HG02623 (cell line): ENCODE measurements around the gene HOXC6.

Experiments used
- ATAC-seq: cut with Tn5 transposase; IDR thresholded peaks from one replicate; pipeline ENCODE4 v1.9.1; 2021; ENCODE audit warnings: moderate library complexity; ENCODE audit not compliant: unreplicated experiment

HOXC6 gene

DNA sequence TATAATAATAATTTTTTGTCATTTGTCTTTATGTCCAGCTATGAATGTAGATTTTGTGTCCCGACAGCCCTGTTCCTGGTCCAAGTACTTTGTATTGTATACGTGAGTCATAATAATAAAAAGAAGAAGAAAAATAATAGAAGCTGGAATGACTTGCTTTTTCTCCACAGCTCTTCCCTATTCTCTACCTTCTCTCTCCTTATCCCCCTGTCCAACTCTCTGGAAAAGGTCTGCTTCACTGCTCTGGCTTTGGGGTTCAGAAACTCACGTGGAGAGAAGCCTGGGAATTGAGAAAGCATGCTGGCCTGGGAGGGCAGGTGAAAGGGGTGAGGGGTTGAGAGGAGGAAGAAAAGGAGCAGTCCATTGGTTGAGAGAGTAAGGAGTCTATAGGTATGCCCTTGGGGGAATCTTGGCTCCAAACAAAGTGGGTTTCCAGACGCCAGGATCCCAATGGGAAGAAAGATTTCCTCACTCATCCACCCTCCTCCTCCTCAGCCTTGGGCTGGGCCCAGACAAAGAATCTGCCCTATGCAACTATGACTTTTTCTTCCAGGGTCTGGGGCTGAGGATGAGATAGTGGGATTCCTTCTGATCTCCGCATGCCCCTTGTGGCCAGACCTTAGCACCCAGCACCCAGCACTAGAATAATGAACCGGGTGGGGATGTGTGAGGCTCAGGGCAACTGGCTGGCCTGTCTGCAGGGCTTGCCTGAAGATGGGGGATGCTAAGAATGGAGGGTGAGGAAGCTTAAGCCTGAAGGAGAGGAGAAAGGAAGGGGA is 15.4 kb upstream of the HOXC6 start:
- no peak for ATAC-seq

DNA sequence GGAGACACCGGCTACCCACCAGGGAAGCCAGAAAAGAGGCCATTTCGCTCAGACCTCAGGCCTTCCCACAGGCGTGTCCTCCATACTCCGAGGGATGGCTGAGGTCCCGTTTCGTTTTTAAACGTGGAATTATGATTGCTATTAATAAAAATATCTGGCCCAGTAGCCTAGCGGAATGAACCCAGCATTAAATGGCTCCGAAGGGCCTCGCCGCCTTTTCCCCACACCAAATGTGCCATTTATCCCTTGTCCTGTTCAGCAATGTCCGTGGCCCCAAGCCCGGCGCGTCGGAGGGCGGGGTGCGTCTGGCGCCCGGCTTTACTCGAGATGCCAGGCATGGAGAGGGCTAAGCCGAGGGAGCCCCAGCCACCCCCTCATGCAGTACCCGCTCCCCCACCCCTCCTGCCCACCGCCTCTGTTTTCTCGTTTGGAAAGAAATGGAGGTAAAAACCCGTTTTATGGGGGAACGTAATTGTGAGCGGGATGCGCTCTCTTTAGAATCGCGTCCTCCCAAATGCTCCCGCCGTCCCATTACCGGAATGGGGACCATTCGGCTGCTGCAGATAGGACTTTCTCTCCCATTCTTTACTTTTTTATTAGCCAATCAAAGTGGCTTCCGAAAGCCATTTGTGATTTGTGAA is 13.7 kb upstream of the HOXC6 start:
- no peak for ATAC-seq

DNA sequence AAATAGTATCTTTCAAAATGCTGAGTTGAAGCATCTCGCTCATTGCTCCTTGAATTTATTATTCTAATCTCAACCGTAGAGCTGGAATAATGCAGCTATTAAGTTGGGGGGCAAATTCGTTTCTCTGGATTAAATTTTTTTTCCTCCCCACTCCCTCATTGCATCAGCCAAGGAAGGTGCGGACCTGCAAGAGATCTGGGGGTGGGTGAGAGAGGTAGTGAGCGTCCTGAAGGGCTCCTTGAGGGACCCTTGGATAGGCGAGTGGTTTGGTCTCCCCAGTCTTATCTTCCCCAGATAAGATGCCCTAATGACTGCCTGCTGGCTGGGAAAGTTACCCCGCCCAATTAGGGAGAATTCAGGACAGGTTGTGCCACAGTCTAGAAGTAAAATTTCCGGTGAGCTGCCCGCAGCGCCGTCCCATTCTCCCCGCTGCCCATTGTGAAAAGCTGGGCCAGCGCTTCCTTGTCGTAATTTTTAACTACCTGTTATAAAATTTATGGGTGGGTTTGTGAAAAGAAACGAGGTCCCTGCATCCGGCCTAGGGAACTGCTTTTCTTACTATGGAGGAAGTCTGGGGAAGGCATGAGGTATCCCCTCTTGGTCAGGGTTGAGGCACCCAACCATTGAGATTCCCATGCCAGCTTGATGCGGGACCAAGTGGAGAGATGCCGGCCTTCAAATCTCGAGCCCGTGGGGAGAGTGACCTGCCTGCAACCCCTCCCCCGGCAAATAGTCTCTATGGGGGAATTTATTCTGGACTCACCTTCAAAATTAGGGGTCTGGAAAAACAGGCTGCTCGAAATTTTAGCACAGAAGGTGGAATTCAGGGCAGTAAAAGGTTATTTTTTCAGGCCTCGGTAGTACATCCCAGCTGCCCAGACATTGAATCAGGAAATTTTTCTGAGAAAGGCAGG is 13.0 kb upstream of the HOXC6 start:
- no peak for ATAC-seq

DNA sequence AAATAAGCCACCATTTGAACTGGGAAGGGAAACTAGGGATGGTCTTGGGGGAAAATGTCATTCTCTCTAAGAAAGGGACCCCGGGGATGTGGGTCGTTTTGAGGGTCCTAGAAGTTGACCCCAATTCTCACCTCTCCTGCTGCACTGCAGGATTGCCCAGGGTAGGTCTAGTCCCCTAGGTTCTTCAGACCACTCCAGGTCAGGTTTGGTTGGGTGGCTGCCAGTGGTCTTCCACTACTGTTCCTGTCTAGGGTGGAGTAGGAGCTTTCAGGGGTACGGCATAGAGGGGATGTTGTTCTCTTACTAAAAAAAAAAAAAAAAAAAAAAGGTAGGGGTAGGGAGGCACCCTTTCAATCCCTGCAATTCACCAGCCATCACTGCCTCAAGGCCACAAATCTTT is 12.2 kb upstream of the HOXC6 start:
- ATAC-seq = no peak

DNA sequence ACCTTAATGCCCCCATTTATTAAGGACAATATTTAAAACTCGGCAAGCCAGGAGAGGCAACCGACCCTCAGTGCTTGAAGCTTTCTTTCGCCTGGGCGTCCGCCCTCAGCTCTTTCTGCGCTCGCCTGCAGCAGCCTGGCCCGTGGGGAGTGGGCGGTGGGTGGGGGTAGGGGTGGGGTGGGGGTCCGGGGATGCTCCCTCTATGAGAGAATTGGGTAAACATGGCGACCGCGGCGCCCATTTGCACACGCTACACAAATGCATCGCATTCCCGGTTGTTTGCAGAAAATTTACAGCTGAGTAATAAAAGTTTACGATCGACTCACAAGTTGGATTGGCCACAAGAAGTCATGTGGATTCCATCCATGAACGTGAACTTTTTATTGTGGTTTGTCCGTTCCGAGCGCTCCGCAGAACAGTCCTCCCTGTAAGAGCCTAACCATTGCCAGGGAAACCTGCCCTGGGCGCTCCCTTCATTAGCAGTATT is 11.7 kb upstream of the HOXC6 start:
- no peak for ATAC-seq

DNA sequence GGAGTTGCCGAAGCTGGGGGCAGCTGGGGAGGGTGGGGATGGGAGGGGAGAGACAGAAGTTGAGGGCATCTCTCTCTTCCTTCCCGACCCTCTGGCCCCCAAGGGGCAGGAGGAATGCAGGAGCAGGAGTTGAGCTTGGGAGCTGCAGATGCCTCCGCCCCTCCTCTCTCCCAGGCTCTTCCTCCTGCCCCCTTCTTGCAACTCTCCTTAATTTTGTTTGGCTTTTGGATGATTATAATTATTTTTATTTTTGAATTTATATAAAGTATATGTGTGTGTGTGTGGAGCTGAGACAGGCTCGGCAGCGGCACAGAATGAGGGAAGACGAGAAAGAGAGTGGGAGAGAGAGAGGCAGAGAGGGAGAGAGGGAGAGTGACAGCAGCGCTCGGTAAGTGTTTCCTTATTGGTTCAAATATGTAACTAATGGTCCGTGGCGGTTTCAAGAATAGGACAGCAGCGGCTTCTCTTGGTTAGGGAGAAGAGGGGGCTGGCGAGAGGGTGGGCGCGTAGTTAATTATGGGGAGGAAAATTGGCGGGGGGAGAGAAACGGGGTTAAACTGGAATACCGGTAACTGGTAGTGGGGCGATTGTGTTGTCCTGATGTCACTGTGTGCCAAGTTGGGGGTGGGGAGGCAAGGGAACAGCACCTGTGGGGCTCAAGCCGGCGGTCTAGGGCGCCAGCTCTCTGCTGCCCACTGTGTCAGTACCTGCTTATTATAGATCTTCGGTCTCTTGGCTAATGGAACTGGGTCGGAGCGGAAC is 11.0 kb upstream of the HOXC6 start:
- no peak for ATAC-seq

DNA sequence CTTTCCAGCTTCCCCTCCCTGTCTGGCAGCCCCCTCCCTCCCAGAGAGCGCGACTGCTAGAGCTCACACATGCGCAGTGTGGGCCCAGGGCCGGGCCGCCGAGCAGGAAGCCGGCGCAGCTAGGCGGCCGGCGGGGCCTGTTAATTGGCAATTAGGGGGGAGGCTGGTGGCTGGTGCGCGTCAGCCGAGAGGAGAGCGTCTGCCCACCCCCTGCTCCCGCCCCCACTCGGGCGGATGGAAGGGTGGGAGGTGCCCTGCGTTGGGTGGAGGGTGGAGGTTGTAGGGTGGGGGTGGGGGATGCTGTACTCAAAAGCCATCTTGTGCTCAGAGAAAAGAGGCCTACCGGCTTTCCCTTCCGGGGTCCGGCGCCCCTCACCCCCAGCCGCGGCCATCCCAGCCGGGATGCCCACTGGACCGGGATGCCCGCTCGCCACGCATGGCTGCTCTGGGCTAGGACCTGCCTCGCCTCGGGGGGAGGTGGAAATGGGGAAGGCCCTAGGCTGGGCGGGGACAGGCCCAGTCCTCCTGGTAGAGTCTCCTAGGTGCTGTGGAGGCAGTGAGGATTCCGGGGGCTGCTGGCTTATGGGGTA is 10.3 kb upstream of the HOXC6 start:
- peak; percentile 72 for ATAC-seq

DNA sequence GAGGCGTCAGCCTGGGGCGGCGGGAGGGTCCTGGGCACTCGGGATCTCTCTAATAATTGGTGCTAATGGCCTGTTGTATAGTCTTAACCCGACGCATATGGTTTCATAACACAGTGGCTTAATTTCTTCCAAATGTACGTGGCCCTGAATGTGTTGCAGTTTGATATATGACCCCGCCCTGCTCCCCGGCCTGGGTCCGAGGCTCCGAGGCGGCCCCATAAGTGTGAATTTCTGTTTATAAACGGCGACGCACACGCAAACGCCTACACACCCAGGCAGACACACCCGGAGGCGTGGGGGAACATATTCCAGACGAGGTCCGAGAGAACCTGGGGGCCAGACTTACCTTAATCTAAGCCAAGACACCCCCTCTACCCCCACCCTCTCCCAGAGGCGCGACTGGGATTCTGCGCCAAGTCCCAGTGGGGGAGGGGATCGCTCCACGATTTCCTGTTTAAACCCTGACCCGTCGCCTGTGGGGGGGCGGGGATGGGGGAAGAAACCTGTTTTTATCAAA is 9.7 kb upstream of the HOXC6 start:
- ATAC-seq = no peak

DNA sequence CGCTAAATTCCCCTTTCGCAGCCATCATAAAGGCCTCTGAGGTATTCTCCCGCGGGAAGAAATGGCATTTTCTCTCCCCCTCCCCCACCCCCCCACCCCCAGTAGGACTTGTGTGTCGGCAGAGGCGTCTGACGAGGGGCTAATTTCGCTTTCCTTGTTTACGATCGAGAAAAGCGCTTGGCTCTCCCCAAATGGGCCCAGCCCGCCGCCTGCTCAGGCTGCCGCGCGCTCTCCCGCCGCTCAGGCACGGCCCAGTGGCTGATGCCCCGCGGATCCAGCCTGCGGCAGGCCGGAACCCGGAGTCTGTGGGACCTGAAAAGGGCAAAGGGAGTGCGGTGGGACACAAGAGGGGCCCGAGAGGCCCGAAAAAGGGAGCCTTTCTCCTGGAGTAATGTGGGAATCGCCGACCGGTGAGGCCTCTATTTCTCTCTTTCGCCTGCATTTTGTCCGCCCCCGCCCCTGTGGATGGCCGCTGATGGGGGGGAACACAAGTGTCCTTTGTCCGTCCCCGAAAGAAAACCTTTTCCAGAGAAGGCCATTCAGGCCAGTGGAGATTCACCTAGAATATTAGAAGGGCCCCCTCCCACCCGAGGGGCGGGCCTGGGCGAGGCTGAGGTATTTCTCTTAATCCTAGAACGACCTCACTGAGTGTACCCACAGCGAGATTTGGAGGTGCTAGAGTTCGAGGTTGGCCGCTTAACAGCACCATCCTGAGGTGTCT is 9.0 kb upstream of the HOXC6 start:
- ATAC-seq = no peak

DNA sequence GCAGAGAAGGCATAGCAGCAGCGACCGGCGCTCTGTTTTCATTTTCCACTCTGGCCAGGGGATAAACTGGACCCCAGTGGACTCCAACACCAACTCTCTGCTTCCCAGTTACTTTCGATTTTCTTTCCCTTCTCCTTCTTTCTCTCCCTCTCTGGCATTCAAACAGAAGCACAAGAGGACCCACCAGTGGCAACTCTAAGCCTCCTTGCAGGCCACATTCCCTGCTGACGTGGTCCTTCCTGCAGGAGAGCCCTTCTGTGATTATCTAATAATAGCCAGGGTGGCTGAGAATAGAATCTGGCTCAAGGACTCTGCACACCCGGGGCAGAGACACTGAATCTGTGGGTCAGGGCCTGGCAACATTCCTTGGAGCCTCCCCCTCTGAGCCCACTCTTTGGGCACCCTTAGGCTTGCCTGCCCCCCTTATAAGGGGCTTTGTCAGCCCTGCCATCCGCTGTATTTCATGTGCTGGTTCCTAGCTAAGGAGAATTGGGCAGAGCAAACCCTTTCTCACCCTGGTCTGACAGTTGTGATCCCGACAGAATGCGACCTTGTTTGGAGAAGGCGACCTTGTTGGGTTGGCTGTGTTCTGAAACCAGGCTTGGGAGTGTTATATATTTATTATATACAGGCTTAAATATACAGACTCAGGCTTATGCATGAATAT is 8.2 kb upstream of the HOXC6 start:
- no peak for ATAC-seq

DNA sequence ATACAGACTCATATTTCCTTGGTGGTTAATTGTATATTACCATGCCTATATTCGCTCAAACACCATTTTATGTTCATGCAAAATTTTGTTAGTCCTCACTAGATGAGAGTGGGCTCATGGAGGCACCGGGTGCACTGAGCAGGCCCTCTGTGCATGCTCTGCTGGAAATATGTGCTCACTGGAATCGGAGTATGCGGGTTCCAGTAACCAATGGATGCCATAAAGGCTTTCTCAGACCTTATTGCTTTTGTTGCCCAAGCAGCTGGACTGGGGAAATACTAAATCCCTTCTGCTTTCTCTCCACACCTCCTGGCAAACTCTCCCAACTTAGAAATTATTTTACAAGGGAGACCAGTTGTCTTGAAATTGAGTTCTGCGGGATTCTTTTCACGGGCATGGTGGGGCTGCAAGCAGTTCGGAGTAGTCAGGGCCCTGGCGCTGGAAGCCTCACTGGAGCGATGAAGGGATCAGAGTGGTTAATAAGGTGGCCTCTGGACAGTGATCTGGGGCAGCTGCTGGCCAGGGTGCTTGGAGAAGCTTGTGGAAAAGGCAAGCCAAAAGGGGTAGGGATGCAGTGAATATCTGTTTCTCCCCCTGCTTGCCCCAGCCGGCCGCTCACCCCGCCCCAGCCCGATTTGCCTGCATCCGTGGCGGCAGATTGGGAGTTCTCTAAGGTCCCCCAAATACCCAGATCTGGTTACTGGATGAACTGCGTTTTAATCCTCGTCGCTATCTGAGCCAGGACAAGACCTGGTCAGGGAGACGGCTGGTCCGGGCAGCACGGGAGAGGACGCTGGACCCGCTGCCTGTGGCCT is 7.4 kb upstream of the HOXC6 start:
- no peak for ATAC-seq

DNA sequence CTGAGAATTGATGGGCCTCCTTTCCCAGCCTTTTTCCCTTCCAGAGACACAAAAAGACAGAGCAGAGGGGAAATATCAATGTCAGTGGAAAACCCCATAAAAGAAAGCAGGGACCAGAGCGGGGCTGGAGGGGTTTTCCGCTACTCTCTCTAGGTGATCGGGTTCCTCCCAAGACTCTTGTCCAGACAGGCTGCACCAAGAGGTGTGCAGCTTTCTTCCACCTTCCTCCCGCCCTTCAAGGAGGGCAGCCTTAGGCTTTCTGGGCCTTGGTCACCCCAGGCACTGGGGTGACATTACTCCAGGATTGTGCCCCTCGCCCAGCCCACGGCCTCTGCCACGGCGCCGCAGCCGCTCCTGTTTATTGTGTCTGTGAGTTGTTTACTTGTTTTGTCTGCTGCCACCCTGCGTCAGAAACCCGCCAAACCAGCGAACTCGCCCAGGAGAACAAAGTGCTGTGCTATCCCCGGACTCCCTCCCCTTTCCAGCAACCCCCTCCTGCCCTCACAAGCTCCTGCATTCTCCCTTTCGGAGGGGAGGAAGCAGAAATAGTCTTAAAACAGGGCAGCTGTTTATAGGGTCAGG is 6.7 kb upstream of the HOXC6 start:
- no peak for ATAC-seq

DNA sequence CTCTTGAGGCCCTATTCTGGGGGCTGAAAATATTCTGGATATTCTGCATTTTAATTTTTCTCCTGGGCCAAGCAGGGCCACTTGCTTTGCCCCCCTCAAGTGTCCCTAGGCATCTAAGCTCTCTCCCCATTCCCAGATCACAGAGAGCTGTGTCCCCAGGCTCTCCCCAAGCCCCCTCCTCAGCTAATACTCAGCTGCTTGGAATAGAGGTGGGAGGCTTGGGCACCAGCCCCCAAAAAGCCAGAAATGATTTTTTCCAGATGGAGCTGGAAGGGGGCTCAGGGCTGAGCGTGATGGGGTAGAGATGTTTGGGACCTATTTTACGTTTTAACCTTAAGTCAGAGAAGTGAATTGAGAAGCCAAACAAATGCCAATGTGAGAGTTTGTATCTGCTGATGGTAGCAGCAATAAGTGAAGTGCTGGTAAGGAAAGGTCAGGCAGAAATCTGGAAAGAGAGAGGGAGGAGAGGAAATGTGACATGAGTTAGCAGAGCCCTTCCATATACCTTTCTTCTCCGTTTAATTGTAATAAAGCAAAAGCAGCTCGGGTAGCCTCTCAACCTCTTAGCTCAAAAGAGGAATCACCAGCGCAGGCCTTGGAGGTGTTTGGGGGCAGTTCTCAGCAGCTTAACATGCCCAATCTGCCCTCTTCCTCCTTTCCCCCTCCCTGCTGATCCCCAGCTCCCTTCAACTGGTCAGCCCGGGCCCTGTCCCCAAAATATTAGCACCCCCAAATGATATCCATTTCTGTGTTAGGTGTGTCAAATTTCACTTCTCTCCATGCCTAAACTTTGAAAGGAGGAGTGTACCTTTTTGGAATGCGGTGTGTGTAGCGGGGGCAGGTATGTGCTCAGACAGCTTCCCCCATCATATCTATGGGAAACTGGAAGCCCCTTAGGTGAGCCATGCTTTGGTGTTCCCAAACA is 5.0 kb upstream of the HOXC6 start:
- no peak for ATAC-seq

DNA sequence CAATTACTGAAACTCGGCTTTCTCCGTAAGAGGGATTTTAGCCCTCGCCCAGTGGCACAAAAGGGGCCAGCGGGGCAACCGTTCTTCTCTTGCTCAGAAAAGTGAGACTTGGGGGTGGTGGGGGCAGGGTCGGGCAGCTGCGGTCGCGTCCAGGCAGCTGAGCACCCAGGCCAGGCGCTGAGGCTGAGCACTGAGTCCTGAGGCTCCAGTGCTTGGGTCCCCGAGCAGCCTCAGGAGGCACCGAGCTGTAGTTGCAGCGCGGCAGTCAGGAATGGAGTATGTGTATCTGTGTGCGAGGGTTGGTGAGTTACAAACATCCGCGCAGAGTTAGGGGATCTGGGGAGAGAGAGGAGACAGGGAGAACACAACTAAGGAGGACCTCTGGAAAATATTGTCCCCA is 4.1 kb upstream of the HOXC6 start:
- ATAC-seq = no peak

DNA sequence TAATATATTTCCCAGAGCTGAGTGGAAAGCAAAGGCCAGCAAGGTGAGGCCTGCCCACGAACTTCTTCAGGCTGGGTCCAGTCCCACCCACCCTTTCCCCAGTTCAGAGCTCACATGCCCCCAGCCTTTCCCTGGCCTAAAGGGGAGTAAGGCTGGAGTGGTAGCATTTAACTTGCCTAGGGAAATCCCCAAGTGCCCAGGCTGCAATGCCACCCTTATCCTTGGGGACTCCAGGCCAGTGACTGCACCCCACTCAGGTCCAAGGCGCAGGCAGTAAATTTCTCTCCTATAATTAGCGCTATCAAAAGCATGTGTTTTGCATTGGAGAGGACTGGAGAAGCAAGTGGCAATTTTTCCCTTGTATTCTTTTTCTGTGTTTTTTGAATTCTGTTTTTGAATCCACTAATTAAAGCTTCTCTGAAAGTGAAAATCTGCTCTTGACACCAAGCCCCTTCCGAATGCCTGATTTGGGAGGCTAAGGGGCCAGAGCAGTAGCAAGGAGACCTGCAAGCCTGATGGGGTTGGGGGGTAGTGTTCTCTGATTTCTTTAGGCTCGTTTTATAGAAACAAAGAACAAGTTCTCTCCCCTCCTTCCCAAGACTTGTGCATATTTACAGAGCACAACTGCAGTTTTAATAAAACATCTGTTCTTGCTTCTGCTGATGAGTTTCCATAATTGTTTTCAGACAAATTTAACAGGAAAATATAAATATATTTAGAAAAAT is 3.5 kb upstream of the HOXC6 start:
- ATAC-seq = no peak
